Activated CD4-positive, alpha-beta T cell treated with anti-CD3 and anti-CD28 coated beads for 1 hour (primary cell): ENCODE measurements around the gene SPATA31A3.
"Not testable (repeated sequence)": the region's sequence is repeated elsewhere in the genome, so short reads cannot be mapped to it uniquely, and the experiment has no call there.

Source experiments
- DNase-seq: peaks from one replicate; pipeline ENCODE4 v3.0.0-alpha.2; 2020

The SPATA31A3 gene

DNA sequence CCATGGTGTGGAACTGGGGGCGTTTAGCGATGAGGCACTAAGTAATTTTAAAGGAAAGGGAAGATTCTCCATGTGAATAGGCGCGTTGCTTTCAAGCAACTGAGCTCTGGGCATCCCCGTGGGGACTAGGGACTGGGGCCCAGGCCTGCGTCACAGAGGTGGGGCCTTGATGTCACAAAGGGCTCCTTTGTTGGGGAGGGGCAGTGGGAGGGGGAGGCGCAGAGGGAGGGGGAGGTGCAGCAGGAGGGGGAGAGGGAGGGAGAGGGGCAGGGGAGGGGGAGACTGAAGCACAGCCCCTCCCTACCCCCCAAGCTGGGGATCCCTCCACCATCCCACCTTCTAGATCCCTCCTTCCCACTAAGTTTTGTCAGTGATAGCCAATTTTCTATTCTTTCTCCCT lies at the start of gene SPATA31A3:
Gene SPATA31A3 (minus strand): TSS at position 101 of the 400 bp plus-strand sequence. CDS start 29 bp downstream, at position 72.
- not testable (repeated sequence) for DNase-seq

DNA sequence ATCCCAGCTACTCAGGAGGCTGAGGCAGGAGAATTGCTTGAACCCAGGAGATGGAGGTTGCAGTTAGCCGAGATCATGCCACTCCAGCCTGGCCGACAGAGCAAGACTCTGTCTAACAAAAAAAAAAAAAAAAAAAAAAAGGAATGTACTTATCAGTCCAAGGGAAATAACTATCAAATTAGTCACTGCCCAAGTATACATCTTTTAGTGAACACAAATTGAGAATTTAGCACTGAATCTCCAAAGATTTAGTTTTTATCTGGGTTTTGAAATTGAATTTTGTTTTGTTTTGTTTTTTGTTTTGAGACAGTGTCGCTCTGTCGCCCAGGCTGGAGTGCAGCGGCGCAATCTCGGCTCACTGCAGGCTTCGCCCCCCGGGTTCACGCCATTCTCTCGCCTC lies 39.8 kb downstream of the SPATA31A3 start:
- not testable (repeated sequence) for DNase-seq

DNA sequence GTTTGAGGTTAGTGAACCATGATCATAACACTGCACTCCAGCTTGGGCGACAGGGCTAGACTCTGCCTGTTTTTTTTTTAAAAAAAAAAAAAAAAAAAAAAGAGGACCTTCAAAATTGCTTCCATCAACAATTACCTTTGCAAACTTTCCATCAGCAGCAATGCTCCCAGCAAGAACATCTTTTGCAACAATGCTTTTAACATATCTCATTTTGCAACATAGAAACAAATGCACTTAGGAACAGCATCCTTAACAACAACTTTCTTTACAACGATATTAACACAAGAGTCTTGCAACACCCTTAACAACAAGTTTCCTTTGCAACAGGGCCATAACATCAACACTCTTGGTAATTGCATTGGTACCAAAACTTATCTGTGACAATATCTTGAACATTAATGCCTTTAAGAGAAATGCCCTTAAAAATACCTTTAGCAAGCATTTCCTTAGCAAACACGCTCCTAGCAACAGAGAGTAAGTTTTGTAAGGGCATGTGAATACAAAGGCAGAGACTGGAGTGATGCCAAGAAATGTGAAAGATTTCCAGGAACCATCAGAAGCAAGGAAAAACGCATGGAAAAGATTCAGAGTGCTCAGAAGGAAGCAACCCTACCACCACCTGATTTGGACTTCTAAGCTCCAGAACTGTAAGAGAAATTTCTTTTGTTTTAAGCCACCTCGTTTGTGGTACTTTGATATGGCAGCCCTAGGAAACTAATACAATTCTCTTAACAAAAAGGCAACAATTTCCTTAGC lies 49.8 kb downstream of the SPATA31A3 start:
- not testable (repeated sequence) for DNase-seq

DNA sequence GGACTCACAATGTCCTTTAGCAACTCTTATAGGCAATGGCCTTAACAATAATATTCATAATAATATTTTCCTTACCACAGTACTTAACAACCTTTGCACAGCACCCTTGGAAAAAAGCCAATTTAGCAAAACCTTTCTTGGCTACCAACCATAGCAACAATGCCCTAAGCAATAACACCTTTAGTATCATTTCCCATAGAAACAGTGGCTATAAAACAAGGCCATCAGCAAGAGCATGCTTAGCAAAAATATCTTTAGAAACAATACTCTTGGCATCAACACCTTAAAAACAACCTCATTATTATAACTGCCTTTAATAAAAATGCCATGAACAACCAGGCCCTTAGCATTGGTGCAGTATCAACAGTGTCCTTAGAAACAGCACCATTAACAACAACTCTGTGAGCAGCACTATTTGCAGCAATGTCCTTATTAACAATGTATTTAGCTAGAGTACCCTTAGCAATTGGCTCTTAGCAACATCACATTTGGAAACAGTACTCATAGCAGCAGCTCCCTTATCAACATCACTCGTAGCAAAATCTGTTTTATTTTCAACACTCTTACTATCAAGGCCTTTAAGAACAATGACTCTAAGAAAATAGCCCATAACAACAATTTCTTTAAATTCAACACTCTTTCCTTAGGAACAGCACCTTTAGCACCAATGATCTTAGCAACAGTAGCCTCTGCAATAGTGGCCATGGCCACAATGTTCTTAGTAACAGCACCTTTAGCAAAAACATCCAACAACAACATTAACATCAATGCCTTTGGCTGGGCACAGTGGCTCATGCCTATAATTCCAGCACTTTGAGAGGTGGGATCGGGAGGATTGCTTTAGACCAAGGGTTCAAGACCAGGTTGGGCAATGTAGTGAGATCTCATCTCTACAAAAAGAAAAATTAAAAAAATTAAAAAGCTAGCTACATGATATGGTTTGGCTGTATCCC lies 52.2 kb downstream of the SPATA31A3 start:
- DNase-seq = not testable (repeated sequence)

DNA sequence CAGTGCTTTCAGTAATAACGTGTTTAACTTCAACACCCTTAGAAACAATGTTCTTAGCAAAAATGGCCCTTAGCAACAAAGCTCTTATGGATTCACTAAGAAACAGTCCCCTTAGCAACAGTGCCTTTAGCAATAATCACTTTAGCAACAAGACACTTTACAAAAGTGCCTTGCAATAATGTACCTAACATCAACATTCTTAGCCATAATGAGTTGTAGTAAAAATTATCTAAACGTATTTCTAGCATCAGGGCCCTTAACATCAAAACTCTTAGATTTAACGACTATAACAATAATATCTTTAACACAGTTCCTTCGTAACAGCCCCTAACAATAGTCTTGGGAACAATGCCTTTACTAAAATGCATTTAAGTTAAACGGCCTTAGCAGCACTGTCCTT lies 54.0 kb downstream of the SPATA31A3 start:
- DNase-seq = not testable (repeated sequence)

DNA sequence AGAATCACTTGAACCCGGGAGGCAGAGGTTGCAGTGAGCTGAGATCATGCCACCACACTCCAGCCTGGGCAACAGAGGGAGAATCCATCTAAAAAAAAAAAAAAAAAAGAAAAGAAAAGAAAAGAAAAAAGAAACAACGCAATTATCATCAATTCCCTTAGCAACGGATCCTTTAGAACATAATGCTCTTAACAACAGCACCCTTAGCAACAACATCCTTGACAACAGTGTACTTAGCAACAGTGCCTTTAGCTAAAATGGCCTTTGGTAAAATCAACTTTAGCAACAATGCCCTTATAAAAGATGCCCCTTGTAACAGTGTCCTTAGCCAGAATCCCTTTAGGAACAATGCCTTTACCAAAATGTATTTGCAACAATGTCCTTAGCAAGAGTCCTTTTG lies 54.7 kb downstream of the SPATA31A3 start:
- not testable (repeated sequence) for DNase-seq
